GM19467 (cell line): ENCODE measurements around the gene ART4.
A peak's percentile ranks its signal among the peaks of the same experiment; 100 is the strongest.

Source experiments
- ATAC-seq: cut with Tn5 transposase; IDR thresholded peaks from one replicate; pipeline ENCODE4 v1.9.1; 2021; ENCODE audit warnings: mild to moderate bottlenecking, moderate library complexity; ENCODE audit not compliant: unreplicated experiment

ART4 gene

GRCh38 chr12:14852880-14853279 lies 9.6 kb upstream of the ART4 start:
- no peak for ATAC-seq

GRCh38 chr12:14850929-14851663 lies 7.8 kb upstream of the ART4 start:
- ATAC-seq, result peak; percentile 66

GRCh38 chr12:14849661-14850060 lies 6.3 kb upstream of the ART4 start:
- ATAC-seq, result no peak

- no peak for ATAC-seq
These were observed 3.7 kb upstream of the ART4 start for GRCh38 chr12:14846876-14847580.

- ATAC-seq, result no peak
These were observed 2.8 kb upstream of the ART4 start for GRCh38 chr12:14846042-14846587.

GRCh38 chr12:14845350-14845750 lies 2.0 kb upstream of the ART4 start:
- no peak for ATAC-seq

GRCh38 chr12:14844401-14844800 lies 1.1 kb upstream of the ART4 start:
- no peak for ATAC-seq

GRCh38 chr12:14842315-14842714 lies 1.0 kb downstream of the ART4 start:
- no peak for ATAC-seq

- ATAC-seq, result no peak
These were observed 1.6 kb downstream of the ART4 start for GRCh38 chr12:14841761-14842160.

GRCh38 chr12:14840616-14841015 lies 2.7 kb downstream of the ART4 start:
- ATAC-seq, result no peak

GRCh38 chr12:14839262-14839661 lies 4.1 kb downstream of the ART4 start:
- ATAC-seq, result no peak

GRCh38 chr12:14836336-14837210 lies 6.8 kb downstream of the ART4 start:
- no peak for ATAC-seq

GRCh38 chr12:14834509-14834908 lies 8.8 kb downstream of the ART4 start:
- no peak for ATAC-seq

GRCh38 chr12:14833952-14834351 lies 9.4 kb downstream of the ART4 start:
- no peak for ATAC-seq

- ATAC-seq, result no peak
These were observed 10.0 kb downstream of the ART4 start for GRCh38 chr12:14833336-14833735.

- peak; percentile 64 for ATAC-seq
These were observed 14.4 kb downstream of the ART4 start for GRCh38 chr12:14828892-14829291.

- ATAC-seq, result no peak
These were observed 16.3 kb downstream of the ART4 start for GRCh38 chr12:14827043-14827442.

GRCh38 chr12:14826491-14826890 lies 16.8 kb downstream of the ART4 start:
- no peak for ATAC-seq

GRCh38 chr12:14825256-14825655 lies 18.1 kb downstream of the ART4 start:
- ATAC-seq, result no peak

- ATAC-seq, result no peak
These were observed 19.2 kb downstream of the ART4 start for GRCh38 chr12:14824012-14824634.

- ATAC-seq, result no peak
These were observed 29.3 kb downstream of the ART4 start, which contains the start of gene SMCO3 for GRCh38 chr12:14814014-14814413. TSS of gene SMCO3 (minus strand) at chr12:14814182. CDS start at chr12:14806680, 7,502 bp downstream.
